Epithelial cell of prostate (primary cell): ENCODE data around the gene AIP.
"Not testable (repeated sequence)": the region's sequence is repeated elsewhere in the genome, so short reads cannot be mapped to it uniquely, and the experiment has no call there.

Experiments
- DNase-seq: peaks from one replicate; pipeline ENCODE4 v3.0.0-alpha.2; 2011; ENCODE audit warnings: low read depth, low spot score
- H3K27ac ChIP-seq: fragments of 450-650 bp; 2 replicates; pipeline ENCODE4 v1.5.1; 2017; ENCODE audit warnings: mild to moderate bottlenecking

The AIP gene

DNA sequence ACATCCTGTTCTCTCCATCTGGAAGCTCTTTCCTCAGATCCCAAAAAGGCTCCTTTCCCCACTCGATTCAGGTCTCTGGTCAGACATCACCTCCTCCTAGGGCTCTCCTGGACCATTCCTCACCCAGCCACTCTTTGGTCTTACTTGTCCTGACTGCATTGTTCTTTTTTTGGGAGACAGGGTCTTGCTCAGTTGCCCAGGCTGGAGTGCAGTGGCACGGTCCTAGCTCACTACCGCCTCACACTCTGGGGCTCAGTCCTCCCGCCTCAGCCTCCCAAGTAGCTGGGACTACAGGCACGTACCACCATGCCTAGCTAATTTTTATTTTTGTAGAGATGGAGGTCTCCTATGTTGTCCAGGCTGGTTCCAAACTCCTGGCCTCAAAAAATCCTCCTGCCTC is 37.3 kb upstream of the AIP start:
- no peak overlapping the region for H3K27ac ChIP-seq
- DNase-seq = no peak

- DNase-seq = no peak
- H3K27ac ChIP-seq = no peak overlapping the region
Observed at GRCh38 chr11:67448220-67448609, 34.6 kb upstream of the AIP start.

- no peak for DNase-seq
- H3K27ac ChIP-seq = no peak overlapping the region
Observed at GRCh38 chr11:67449116-67449844, 33.5 kb upstream of the AIP start.

- DNase-seq = no peak
- H3K27ac ChIP-seq = no peak overlapping the region
Observed at GRCh38 chr11:67450796-67451657, 31.8 kb upstream of the AIP start.

GRCh38 chr11:67451658-67451976 is 31.2 kb upstream of the AIP start:
- no peak for DNase-seq
- H3K27ac ChIP-seq = no peak overlapping the region

- no peak within 1 kb of the TSS for H3K27ac ChIP-seq
- DNase-seq = no peak
Observed at GRCh38 chr11:67452141-67452952, 30.5 kb upstream of the AIP start, which contains the start of gene GPR152. TSS of gene GPR152 (minus strand) at chr11:67452729. CDS start at chr11:67452724, 5 bp downstream.

- no peak overlapping the region for H3K27ac ChIP-seq
- no peak for DNase-seq
Observed at GRCh38 chr11:67453816-67454732, 28.8 kb upstream of the AIP start.

DNA sequence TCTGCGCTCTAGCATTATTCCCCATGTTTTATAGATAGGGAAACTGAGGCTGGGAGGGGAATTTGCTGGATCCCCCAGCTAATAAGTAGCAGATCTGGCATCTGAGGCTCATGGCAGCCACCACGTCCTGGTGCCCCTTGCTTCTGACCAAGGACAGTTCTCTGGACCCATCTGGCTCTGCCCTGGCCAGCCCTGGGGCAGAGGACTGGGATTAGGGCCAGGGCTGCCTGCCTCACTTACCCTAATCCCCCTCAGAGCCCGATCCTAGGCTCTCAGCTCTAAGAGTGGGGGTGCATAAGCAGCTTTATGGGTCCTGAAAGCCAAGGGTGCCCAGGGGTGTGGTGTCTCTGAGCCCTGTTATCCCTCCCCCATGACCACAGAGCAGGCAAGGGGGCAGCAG is 27.8 kb upstream of the AIP start, which contains the start of gene CABP4:
CABP4 (plus strand) TSS at position 301 of the 400 bp plus-strand sequence; CDS start at position 371, 70 bp downstream.
- no peak within 1 kb of the TSS for H3K27ac ChIP-seq
- no peak for DNase-seq

DNA sequence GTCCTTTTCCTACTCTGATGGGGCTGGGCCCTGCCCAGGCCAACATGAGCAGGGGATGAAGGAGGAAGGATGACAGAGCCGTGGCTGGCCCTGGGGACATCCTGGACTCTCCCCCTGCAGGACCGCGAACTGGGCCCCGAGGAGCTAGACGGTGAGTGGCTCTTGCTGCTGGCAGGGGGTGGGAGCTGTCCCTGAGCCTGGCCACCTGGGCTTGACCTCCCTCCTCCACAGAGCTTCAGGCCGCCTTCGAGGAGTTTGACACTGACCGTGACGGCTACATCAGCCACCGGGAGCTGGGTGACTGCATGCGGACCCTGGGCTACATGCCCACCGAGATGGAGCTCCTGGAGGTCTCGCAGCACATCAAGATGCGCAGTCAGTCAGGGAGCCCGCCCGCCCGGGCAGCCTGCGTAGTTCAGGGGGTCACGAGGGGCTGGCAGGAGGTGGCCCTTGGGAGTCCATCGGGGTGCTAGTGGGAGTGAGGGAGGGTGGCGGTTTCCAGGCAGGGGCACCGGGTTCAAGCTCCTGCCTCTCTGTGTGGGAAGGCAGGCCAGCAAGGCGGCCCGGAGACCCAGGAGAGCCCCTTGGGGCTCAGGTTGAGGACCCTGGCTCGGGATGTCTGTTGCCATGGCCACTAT is 26.6 kb upstream of the AIP start:
- DNase-seq = no peak
- no peak overlapping the region for H3K27ac ChIP-seq

GRCh38 chr11:67457453-67457852 is 25.4 kb upstream of the AIP start:
- H3K27ac ChIP-seq = no peak overlapping the region
- no peak for DNase-seq

DNA sequence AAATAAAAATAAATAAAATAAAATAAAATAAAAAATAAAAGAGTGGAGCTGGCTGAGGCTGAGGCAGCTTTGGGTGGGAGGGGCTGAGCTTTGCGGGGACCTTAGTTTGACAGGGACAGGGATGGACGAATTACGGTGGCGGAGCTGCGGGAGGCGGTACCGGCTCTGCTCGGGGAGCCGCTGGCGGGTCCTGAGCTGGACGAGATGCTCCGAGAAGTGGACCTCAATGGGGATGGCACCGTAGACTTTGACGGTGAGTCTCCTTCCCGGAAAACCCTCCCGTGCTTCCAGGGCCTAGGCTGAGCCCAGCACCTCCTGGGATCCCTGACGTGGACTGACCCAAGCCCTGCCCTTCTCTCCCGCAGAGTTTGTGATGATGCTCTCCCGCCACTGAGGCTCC is 24.6 kb upstream of the AIP start:
- DNase-seq = no peak
- no peak overlapping the region for H3K27ac ChIP-seq

GRCh38 chr11:67463186-67463585 is 19.6 kb upstream of the AIP start:
- peak overlapping the region; percentile 91 for H3K27ac ChIP-seq
- DNase-seq = no peak

DNA sequence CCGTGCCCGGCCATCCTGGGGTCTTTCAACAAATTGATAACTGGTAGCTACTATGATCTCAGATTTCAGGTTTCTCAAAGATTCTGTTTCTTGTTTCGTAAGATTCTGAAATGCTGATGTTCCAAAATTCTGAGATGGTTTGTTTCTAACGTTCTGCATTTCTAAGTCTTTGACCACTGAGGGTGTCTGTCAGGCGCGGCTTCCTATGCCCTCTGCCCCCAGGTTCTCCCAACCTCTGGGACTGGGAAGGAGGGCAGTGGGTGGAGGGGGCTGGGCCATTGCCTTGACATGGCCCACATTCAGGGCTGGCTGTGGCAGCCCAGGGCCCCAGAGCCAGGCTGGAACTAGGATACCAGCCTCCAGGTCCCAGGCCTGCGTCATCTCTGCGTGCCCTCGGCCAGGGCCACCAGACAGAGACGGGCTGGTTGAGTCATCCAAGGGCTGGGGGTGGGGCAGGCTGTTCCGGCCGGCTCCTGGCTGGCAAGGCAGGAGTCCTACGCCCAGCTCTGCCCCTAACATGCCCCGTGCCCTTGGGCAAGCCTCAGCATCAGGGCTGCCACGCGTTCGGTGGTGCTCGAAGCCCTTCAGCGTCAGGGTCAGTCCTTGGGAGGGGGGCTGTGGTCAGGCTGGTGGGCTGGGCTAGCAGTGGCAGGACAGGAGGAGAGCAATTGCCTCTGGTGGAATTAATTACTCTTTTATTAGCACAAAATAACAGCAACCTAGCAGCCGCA is 19.0 kb upstream of the AIP start:
- peak overlapping the region; percentile 91 for H3K27ac ChIP-seq
- DNase-seq = no peak

GRCh38 chr11:67464411-67465188 is 18.2 kb upstream of the AIP start:
- peak overlapping the region; percentile 91 for H3K27ac ChIP-seq
- DNase-seq = peak; percentile 70

- DNase-seq = no peak
- H3K27ac ChIP-seq = peak overlapping the region; percentile 91
Observed at GRCh38 chr11:67465189-67465510, 17.7 kb upstream of the AIP start.

DNA sequence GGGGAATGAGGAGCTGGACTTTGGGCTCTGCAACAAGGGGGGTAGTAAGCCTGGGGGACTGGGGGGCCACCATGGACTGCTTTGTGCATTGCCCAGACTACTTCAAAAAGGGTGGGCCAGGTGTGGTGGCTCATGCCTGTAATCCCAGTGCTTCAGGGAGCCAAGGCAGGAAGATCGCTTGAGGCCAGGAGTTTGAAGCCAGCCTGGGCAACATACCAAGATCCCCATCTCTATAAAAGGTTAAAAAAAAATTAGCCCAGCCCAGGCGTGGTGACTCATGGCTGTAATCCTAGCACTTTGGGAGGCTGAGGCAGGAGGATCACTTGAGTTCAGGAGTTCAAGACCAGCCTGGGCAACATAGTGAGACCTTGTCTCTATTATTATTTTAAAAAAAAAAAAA is 17.3 kb upstream of the AIP start:
- DNase-seq = not testable (repeated sequence)
- H3K27ac ChIP-seq = peak overlapping the region; percentile 91

DNA sequence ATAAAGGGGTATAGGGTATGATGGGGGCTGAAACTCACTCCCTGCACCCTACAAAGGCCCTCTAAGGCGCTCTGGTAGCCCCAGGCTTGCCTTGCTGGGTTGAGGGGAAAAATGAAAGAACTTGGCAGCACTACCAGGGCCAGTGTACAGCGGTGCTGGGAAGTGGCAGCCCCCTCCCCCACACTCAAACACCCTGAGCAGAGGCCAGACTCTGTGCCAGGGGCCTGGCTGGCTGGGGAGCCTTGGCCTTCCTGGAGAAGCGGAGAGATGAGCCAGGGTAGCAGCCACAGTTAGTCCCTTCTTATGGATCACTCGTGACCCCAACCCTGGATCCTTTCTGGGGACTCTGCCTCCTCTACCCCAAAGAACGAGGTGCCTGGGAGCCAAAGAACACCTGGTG is 16.5 kb upstream of the AIP start:
- no peak overlapping the region for H3K27ac ChIP-seq
- no peak for DNase-seq
